GM12873 (cell line): ENCODE data around the gene CD247.

ENCODE experiments used
- CTCF ChIP-seq: IDR thresholded peaks from 2 replicates; pipeline ENCODE4 v1.5.1; 2012; ENCODE audit warnings: low read depth, mild to moderate bottlenecking, moderate library complexity, low read length, control low read depth; ENCODE audit not compliant: insufficient read depth; ENCODE audit errors: missing control alignments

The CD247 gene

GRCh38 chr1:167561753-167562152 lies 43.4 kb upstream of the CD247 start:
- no peak for TF ChIP-seq CTCF

GRCh38 chr1:167555971-167556714 lies 37.8 kb upstream of the CD247 start:
- TF ChIP-seq CTCF = peak; percentile 85

DNA sequence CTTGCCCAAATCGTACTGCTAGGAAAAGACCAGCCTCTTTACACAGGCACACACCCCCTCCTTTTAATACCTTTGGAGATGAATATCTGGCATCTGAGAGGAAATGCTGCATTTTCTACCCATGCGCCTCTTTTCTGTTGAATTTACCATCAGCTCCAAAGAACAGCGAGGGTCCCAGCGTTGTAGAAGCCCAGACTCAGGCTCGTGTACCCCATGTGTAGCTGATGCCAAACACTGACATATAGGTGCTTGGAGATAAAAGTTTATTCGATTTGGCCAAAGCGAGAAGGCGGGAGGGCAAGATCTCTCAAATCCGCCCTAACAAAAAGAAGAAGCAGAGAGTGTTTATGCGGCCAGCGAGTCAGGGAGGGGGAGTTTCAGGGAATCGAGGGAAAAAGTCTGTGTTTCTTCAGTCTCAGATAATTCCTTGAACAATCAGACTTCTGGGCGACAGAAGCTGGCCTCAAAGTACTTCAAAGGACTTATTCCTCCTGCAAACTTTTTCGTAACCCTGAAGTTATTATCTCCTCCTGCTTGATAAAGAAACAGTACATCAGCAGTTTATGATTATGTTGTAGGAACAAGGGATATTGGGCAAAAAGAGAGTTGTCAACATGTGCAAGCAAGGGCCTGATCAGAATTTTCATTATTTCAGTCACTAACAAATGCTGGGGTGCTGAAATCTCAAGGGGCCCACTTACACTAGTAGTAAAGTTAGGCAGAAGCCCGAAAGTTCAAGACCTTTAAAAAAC lies 35.9 kb upstream of the CD247 start:
- no peak for TF ChIP-seq CTCF

- TF ChIP-seq CTCF = no peak
Observed at GRCh38 chr1:167553136-167554027, 35.1 kb upstream of the CD247 start, which contains the start of gene CREG1. TSS of gene CREG1 (minus strand) at chr1:167553762.

DNA sequence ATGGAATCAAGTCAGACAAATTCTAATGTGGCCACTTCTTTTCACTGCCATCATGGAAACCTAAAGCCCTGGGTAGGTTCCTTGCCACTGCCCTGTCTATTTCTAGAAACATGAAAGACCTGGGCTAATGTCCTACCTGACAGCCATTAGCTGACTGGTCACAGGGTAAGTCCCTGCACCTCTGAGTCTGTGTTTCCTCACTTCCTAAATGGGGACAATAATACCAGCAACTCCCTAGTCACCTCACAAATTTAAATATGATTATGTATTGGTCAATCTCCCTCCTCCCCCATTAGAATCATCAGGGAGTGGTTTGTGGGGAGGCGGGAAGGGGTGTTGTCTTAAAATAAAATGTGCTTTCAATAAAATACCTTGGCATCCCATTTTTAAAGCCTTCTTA lies 33.0 kb upstream of the CD247 start:
- no peak for TF ChIP-seq CTCF

- TF ChIP-seq CTCF = no peak
Observed at GRCh38 chr1:167548059-167548932, 30.0 kb upstream of the CD247 start.
